NCI-H82 (cell line): ENCODE measurements around the gene MAP1LC3C.

Experiments
- DNase-seq: peaks from one replicate; lab custom pipeline; 2025; lab: John Stamatoyannopoulos, UW

The MAP1LC3C gene

DNA sequence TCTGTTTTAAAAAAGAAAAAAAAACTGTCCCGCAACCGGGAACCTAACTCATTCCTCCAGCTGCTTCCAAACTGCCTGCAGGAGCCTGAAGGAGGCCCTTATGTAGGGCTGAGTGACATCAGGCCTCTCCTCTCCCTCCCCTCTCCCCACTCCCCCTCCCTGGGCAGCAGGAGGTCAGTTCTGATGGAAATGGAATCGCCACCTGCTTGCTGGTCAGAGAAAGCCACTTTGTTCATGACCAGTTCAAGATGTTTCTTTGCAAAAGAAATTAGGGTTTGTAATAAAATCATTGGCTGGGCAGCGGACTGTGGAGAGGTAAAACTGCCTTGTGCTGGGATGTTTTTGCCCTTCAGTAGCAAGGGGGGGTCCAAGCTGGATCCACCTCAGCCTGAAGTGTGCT is at the start of gene MAP1LC3C:
MAP1LC3C (minus strand) TSS at position 73 of the 400 bp plus-strand sequence. CDS start 90 bp downstream, outside the sequence.
- DNase-seq, result no peak

GRCh38 chr1:242043165-242043564 is 44.3 kb upstream of the MAP1LC3C start:
- DNase-seq, result no peak

- no peak for DNase-seq
These were observed 35.5 kb upstream of the MAP1LC3C start for GRCh38 chr1:242034392-242034791.

DNA sequence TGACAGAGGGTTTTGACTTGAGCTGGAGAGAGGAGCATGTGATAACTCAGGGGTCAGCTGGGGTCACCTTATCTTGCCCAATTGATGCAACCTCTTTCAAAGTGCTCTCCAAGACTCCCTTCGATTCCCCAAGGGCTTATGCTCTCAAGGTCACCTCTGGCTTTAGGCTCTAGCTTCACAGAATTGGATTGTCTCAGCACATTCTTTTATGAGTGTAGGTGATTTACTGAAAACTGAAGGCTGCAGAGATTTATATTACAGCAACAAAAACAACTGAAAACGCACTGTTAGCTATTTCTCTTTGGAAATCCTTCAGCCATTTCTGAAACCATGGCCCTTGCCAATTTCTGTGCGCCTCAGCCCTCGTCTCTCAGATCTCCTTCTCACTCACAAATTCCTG is 34.5 kb upstream of the MAP1LC3C start:
- no peak for DNase-seq

DNA sequence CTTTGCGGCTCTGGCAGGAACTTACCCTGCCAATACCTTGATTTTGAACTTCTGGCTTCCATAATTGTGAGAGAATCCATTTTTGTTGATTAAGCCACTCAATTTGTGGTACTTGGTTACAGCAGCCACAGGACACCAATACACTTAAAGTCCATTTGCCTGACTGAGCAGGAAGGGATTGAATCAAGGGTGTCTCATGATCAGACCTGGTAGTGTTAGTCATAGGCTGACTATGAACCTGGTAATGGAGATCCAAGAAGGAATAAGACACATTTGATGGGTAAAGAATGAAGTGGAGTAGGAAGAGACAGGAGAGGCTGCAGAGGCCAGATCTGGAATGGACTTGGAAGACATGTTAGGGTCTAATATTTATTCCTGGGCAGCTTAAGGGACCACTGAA is 31.2 kb upstream of the MAP1LC3C start:
- no peak for DNase-seq

GRCh38 chr1:242025681-242026080 is 26.8 kb upstream of the MAP1LC3C start:
- DNase-seq, result no peak

- no peak for DNase-seq
These were observed 24.9 kb upstream of the MAP1LC3C start for GRCh38 chr1:242023805-242024204.

- no peak for DNase-seq
These were observed 20.1 kb upstream of the MAP1LC3C start for GRCh38 chr1:242019018-242019417.

DNA sequence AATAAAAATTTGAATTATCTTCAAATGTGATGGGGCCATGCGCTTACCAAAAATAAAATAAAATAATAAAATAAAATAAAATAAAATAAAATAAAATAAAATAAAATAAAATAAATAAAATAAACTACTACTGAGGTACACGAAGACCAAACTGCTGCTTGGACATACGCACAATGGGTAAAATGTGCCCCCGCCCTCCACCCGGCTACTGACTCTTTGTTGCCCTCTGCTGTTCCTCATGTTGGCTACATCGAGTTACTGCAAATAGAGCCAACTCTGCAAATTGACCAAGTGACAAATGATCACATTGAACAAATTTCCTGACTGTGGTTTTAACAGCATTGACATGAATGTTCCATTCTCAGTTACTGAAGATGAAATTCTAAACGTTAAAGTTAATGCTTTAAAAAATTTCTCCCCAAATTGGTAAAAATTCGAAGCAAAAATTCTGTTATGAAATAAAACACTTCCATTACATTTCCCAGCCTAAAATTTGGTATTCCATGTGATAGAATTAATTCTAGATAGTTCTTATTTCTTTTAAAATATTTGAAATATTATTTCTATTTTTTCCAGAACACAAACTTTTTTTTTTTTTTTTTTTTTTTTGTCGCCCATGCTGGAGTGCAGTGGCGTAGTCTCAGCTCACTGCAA is 18.8 kb upstream of the MAP1LC3C start:
- DNase-seq, result peak; percentile 82

DNA sequence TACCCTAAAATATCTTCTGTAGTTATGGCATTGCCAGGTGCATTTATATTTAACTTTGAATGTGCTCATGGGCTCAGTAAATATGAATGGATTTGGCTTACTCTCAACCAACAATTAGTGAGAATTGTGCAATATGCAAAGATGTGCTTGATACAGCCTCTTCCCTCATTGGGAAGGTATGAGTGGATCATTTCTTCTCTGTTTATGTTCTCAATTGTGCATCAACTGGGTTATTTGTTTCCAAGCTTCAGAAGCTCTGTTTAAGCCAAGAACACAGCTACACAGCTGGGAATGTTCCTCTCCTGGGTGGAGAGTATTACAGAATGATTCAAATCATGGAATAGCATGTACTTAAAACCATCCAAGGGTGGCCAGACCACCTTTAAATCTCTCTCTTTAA is 17.6 kb upstream of the MAP1LC3C start:
- no peak for DNase-seq

GRCh38 chr1:242011894-242012660 is 13.2 kb upstream of the MAP1LC3C start:
- DNase-seq, result no peak

- no peak for DNase-seq
These were observed 10.1 kb upstream of the MAP1LC3C start for GRCh38 chr1:242008826-242009495.

DNA sequence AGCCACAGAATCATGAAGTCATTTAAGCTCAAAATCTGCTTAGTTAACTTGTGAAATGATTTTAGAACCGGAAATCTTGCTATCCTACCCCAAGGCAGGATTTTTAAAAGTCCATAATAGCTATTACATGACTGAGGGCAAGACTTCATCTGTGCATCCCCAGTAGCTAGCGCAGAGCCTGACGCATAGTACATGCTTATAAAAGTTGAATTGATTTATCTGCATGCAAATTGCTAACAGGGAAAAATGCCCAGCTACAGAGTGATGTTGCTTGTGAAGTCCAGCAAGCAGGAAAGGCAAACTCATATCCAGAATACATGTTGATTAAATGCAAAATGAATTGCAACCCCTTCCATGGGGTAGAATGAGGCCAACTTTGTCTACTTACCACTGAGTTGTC is 8.1 kb upstream of the MAP1LC3C start:
- DNase-seq, result no peak

DNA sequence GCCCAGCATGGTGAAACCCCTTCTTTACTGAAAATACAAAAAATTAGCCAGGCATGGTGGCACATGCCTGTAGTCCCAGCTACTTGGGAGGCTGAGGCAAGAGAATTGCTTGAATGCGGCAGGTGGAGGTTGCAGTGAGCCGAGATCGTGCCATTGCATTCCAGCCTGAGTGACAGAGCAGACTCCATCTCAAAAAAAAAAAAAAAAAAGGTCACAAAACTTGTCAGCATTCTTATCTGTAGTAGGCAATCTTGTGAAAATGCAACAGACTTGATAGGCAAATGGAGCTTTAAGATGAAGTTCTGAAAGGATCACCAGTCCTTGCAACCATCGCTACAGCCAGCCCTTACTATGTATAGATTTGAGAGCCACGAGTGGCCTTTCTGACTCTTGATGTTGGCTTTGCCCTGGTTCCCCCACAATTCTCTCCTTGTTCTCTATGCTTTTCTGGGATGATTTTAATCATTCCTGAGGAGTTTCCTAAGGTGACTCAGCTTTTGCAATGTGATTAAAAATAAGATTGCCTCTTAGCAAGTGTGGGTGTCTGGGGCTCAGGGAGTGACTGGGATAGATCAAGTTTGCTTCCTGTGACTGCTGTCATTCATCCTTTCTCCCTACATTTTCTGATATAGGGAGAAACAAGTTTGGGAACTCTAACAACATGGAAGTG is 7.1 kb upstream of the MAP1LC3C start:
- no peak for DNase-seq

- DNase-seq, result no peak
These were observed 6.0 kb upstream of the MAP1LC3C start for GRCh38 chr1:242004751-242005495.

GRCh38 chr1:242002510-242002909 is 3.6 kb upstream of the MAP1LC3C start:
- no peak for DNase-seq

DNA sequence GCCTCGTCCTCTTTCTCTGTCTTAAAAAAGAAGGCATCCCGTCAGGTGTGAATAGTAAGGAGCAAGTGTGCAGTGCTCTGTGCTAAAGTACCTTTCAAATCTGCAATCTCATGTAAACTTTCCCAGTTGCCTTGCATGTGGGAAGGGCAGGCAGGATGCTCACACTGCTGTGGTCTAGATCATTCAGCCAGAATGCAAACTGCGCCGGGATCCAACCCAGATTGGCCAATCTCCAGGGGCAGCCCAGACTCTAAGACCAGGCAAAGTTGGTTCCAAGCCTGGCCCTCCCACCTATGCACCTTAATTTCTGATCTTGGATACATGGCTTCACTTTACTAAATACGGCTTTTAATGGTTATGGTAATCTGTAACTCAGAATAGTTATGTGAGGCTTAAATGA is 3.2 kb upstream of the MAP1LC3C start:
- no peak for DNase-seq

- no peak for DNase-seq
These were observed 1.5 kb upstream of the MAP1LC3C start for GRCh38 chr1:242000434-242000833.

GRCh38 chr1:241998412-241998921 is 431 bp downstream of the MAP1LC3C start:
- peak; percentile 68 for DNase-seq

DNA sequence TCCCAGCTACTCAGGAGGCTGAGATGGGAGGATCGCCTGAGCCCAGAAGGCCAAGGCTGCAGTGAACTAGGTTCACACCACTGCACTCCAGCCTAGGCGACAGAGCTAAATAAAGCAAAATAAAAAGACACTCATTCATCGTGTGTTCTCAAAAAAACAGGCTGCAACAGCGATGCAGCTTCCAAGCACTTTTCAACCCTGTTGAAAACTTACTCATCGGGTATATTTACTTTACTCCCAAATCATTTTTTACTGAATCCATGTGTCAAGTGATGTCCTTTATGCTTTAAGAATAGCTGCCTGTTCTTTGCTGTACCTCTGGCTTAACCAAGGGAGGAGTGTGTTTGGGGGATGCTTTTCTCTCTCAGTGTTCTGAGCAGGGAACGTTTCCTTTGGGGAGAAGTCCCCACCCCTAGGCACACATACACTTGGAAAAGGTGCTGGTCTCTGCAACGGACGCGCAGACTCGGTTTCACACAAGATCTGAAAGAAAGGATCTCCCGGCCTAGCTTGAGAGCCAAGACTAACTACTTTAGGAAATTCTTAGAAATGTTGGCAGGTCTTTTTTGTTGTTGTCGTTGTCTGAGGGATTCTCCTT is 1.4 kb downstream of the MAP1LC3C start:
- no peak for DNase-seq

GRCh38 chr1:241994171-241994570 is 4.7 kb downstream of the MAP1LC3C start:
- DNase-seq, result no peak
